ENCODE measurements around the gene CXADR.

The CXADR gene

DNA sequence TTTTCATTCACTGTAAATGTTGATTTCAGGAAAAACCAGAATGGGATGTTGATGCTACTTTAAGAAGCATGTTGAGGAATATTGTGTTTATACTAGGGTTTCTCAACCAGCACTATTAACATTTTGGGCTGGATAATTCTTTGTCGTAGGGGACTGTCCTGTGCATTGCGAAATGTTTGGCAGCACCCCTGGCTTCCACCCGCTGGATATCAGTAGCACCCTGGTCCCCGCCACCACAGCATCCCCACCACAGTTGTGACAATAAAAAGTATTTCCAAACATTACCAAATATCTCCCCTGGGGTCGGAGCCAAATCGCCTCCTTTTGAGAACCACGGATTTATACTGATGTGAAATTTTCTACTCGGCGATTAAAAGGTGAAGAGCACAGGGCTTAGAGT, 57.9 kb downstream of the CXADR start:
- no peak overlapping the region for H3K27ac ChIP-seq
- TF ChIP-seq CTCF (conservative IDR thresholded peaks at IDR 0.05): no peak

- no peak for TF ChIP-seq CTCF (conservative IDR thresholded peaks at IDR 0.05)
- H3K27ac ChIP-seq: no peak overlapping the region
Observed at GRCh38 chr21:17572431-17572830, 59.6 kb downstream of the CXADR start.

DNA sequence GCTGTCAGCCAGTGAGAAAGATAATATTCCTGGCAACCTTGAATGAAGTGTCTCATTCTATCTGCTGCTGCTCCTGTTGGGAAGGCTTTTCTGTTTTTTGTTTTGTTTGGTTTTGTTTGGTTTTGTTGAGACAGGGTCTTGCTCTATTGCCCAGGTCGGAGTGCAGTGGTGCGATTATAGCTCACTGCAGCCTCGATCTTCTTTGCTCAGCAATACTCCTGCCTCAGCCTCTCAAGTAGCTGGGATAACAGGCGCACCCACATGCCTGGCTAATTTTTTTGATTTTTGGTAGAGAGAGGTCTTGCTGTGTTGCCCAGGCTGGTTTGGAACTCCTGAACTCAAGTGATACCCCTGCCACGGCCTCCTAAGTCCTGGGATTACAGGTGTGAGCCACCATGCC, 62.2 kb downstream of the CXADR start:
- no peak overlapping the region for H3K27ac ChIP-seq
- TF ChIP-seq CTCF (conservative IDR thresholded peaks at IDR 0.05): no peak

DNA sequence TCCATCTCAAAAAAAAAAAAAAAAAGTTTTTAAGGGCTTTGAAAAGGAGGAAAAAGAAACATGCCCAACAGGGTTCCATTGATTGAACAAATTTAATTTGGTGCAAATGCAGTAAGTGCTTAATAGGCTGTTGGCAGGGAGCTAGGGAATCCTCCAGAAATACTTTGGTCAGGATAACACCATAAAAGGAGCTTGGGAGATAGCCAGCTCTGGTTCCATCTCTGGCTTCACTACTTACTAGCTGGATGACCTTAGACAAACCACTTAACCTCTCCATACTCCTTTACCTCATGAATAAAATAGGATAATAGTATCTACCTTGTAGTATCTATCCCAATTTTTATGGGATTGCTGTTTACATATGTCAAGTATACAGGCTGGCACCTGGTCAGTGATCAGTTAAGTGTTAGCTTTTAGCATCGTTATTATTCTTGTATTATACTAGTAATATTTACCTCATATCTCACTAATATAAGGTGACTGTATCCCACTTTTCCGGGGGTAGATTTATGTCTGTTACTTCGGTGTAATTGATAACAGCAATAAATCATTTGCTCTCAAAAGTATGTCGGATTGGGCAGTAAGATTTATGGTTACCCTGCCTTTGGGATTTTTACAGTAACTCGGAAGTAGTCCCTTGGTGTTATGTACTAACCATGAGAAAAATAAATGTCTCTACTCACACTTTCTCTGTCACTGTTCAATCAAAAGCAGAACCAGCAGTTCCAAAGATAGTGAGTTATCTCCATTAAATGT, 63.4 kb downstream of the CXADR start:
- TF ChIP-seq CTCF (conservative IDR thresholded peaks at IDR 0.05): no peak
- no peak overlapping the region for H3K27ac ChIP-seq

- no peak overlapping the region for H3K27ac ChIP-seq
- TF ChIP-seq CTCF (conservative IDR thresholded peaks at IDR 0.05): no peak
Observed at GRCh38 chr21:17577701-17578100, 64.9 kb downstream of the CXADR start.

DNA sequence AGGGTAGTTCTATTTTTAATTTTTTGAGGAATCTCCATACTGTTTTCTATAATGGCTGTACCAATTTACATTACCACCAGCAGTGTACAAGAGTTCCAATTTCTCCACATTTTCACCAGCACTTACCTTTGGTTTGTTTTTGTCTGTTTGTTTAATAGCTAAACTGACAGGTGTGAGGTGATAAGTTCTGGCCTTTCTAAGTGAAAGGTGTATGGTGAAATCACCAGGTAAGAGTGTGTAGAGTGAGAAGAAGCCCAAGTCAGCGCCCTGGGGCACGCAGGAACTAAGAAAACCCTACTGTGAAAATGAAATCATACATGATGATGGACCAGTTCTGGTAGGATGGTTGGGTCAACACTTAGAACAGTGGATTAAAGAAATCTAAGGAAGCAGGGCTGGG, 65.3 kb downstream of the CXADR start:
- no peak overlapping the region for H3K27ac ChIP-seq
- no peak for TF ChIP-seq CTCF (conservative IDR thresholded peaks at IDR 0.05)

GRCh38 chr21:17578876-17579275, 66.0 kb downstream of the CXADR start:
- TF ChIP-seq CTCF (conservative IDR thresholded peaks at IDR 0.05): no peak
- no peak overlapping the region for H3K27ac ChIP-seq
